ENCODE data around the gene EIF4E1B. TPM values are rescaled to one million over a fixed set of nuclear protein-coding genes. Genes with fewer than 3 reads are reported as not detected.

Gene EIF4E1B, protein sequence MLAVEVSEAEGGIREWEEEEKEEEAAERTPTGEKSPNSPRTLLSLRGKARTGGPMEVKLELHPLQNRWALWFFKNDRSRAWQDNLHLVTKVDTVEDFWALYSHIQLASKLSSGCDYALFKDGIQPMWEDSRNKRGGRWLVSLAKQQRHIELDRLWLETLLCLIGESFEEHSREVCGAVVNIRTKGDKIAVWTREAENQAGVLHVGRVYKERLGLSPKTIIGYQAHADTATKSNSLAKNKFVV
- total RNA-seq, result not detected in 2 replicates
- polyA plus RNA-seq, result not detected in 2 replicates
- polyA plus RNA-seq (2012), result not detected in 2 replicates
- not detected in 2 replicates for polyA minus RNA-seq (ENCODE audit: low replicate concordance)

DNA sequence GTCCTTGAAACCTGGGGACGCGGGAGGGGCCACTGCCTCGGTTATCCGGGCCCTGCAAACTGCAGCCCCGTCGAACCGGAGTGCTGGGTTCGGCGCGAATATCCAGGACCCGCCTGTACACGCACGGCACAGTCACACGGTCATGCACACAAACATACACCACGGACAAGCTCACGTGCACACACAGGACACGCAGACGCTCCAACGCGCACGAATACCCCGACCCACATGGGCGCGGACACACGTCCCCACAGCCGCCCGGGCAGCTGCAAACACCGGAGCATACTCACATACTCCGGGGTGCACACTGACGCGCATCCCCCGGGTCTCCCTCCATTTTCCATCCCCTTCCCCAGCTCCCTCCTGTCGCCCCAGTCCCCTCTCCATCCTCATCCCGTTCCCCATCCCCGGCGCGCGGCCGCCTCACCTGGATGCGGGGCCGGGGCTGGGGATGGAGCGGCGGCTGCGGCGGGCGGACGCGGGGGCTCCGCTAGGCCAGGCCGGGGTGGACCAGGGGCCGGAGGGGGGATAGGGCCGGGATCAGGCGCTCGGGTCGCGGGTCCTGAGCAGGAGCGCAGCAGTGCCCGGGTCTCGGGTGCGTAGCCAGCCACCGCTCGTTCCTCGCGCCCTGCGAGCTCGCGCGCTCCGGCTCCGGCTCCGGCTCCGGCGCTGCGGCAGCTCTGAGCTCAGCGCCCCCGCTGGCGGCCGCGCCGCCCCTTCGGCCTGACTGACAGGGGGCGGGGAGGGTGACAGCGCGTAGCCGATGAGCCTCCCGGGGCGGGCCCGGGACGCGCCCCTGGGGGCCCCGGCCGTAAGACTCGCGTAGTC, at the start of gene EIF4E1B, which contains the start of gene SNCB:
EIF4E1B (plus strand) TSS at position 823 of the 828 bp plus-strand sequence. CDS start 12,113 bp downstream, outside the sequence.
SNCB (minus strand) TSS at position 682 of the 828 bp plus-strand sequence. CDS start 880 bp downstream, outside the sequence.
- H3K4me3 ChIP-seq (replicated peaks in 1 of 4; ENCODE audit: control extremely low read depth in 1 of 4, insufficient read depth in 1 of 4, low read depth in 3 of 4, low read length in 4 of 4), result peak within 1 kb of the TSS; percentile 19 to 53 (median 40)
- H3K79me2 ChIP-seq (ENCODE audit: control insufficient read depth, insufficient read depth, low read length), result no peaks in the 10 kb centered on the region
- peaks cover 27% of the 10 kb centered on the region for H3K27me3 ChIP-seq (ENCODE audit: control insufficient read depth, insufficient read depth, low read length)
- DNase-seq (ENCODE audit: low read depth in 2 of 2), result peak; percentile 30 to 50
- no peak within 1 kb of the TSS for H3K9ac ChIP-seq (ENCODE audit: insufficient read depth, low read length)
- H3K27ac ChIP-seq (ENCODE audit: insufficient read depth, low read length), result no peak within 1 kb of the TSS
- H2AFZ ChIP-seq (ENCODE audit: low read length), result no peak within 1 kb of the TSS
- H3K9me3 ChIP-seq (ENCODE audit: control insufficient read depth, insufficient read depth, low read depth, low read length), result no peaks in the 10 kb centered on the region
- H3K4me1 ChIP-seq (ENCODE audit: control insufficient read depth, extremely low read depth, insufficient read depth, low read length), result peaks cover 3% of the 10 kb centered on the region
- peak within 1 kb of the TSS; percentile 74 for H3K4me2 ChIP-seq (ENCODE audit: extremely low read depth, insufficient read depth, low read length)
- no peaks in the 10 kb centered on the region for H4K20me1 ChIP-seq (ENCODE audit: control insufficient read depth, extremely low read depth, insufficient read depth, low read length)
- H3K36me3 ChIP-seq (ENCODE audit: control insufficient read depth, insufficient read depth, low read length), result no peaks in the 10 kb centered on the region
- TF ChIP-seq EZH2 (IDR thresholded peaks at IDR 0.05; ENCODE audit: low read length, missing control alignments), result peak; percentile 94
- TF ChIP-seq CTCF (conservative IDR thresholded peaks at IDR 0.05 in 1 of 2, IDR thresholded peaks at IDR 0.05 in 1 of 2; ENCODE audit: low read depth in 1 of 2, low read length in 2 of 2), result no peak

DNA sequence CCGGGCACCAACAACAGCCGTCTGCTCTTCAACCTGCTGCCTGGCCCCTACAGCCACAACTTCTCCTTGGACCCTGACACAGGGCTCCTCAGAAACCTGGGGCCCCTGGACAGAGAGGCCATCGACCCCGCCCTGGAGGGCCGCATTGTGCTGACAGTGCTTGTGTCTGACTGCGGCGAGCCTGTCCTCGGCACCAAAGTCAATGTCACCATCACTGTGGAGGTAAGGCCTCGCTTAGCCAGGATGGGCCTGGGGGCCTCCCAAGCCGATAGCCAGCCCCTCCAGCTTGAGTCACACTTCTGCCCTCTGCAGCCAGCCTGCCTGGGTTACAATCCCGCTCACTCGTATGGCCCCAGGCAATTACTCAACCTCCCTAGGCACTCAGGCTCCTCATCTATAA, 49.1 kb upstream of the EIF4E1B start:
- no peak overlapping the region for H3K4me3 ChIP-seq (replicated peaks in 1 of 4; ENCODE audit: control extremely low read depth in 1 of 4, insufficient read depth in 1 of 4, low read depth in 3 of 4, low read length in 4 of 4)
- no peak overlapping the region for H3K4me2 ChIP-seq (ENCODE audit: extremely low read depth, insufficient read depth, low read length)
- no peaks in the 10 kb centered on the region for H3K4me1 ChIP-seq (ENCODE audit: control insufficient read depth, extremely low read depth, insufficient read depth, low read length)
- no peaks in the 10 kb centered on the region for H3K79me2 ChIP-seq (ENCODE audit: control insufficient read depth, insufficient read depth, low read length)
- H2AFZ ChIP-seq (ENCODE audit: low read length), result no peak overlapping the region
- H3K36me3 ChIP-seq (ENCODE audit: control insufficient read depth, insufficient read depth, low read length), result no peaks in the 10 kb centered on the region
- no peaks in the 10 kb centered on the region for H4K20me1 ChIP-seq (ENCODE audit: control insufficient read depth, extremely low read depth, insufficient read depth, low read length)
- H3K9ac ChIP-seq (ENCODE audit: insufficient read depth, low read length), result no peak overlapping the region
- TF ChIP-seq CTCF (conservative IDR thresholded peaks at IDR 0.05 in 1 of 2, IDR thresholded peaks at IDR 0.05 in 1 of 2; ENCODE audit: low read depth in 1 of 2, low read length in 2 of 2) (no peak), EZH2 (IDR thresholded peaks at IDR 0.05; ENCODE audit: low read length, missing control alignments) (no peak)
- no peaks in the 10 kb centered on the region for H3K27me3 ChIP-seq (ENCODE audit: control insufficient read depth, insufficient read depth, low read length)
- H3K9me3 ChIP-seq (ENCODE audit: control insufficient read depth, insufficient read depth, low read depth, low read length), result no peaks in the 10 kb centered on the region
- no peak for DNase-seq (ENCODE audit: low read depth in 2 of 2)
- H3K27ac ChIP-seq (ENCODE audit: insufficient read depth, low read length), result no peak overlapping the region

- TF ChIP-seq CTCF (conservative IDR thresholded peaks at IDR 0.05 in 1 of 2, IDR thresholded peaks at IDR 0.05 in 1 of 2; ENCODE audit: low read depth in 1 of 2, low read length in 2 of 2) (no peak), EZH2 (IDR thresholded peaks at IDR 0.05; ENCODE audit: low read length, missing control alignments) (no peak)
- Histone ChIP-seq H3K4me1 (ENCODE audit: control insufficient read depth, extremely low read depth, insufficient read depth, low read length) (no peaks in the 10 kb centered on the region), H3K9ac (ENCODE audit: insufficient read depth, low read length) (no peak overlapping the region), H3K9me3 (ENCODE audit: control insufficient read depth, insufficient read depth, low read depth, low read length) (no peaks in the 10 kb centered on the region), H3K36me3 (ENCODE audit: control insufficient read depth, insufficient read depth, low read length) (no peaks in the 10 kb centered on the region), H3K27ac (ENCODE audit: insufficient read depth, low read length) (no peak overlapping the region), H3K4me2 (ENCODE audit: extremely low read depth, insufficient read depth, low read length) (no peak overlapping the region), H2AFZ (ENCODE audit: low read length) (no peak overlapping the region), H3K79me2 (ENCODE audit: control insufficient read depth, insufficient read depth, low read length) (no peaks in the 10 kb centered on the region), H4K20me1 (ENCODE audit: control insufficient read depth, extremely low read depth, insufficient read depth, low read length) (no peaks in the 10 kb centered on the region), H3K4me3 (replicated peaks in 1 of 4; ENCODE audit: control extremely low read depth in 1 of 4, insufficient read depth in 1 of 4, low read depth in 3 of 4, low read length in 4 of 4) (no peak overlapping the region), H3K27me3 (ENCODE audit: control insufficient read depth, insufficient read depth, low read length) (no peaks in the 10 kb centered on the region)
- DNase-seq (ENCODE audit: low read depth in 2 of 2), result no peak
These were observed 47.4 kb upstream of the EIF4E1B start for GRCh38 chr5:176583076-176583475.
